ENCODE data around the gene PIR.

GRCh38 chrX:15359701-15360100 is 133.4 kb downstream of the PIR start:
- TF ChIP-seq EP300 (IDR thresholded peaks at IDR 0.05) (no peak), CTCF (IDR thresholded peaks at IDR 0.05) (no peak)

All from gastroesophageal sphincter (tissue), 3 donors.